Stomach (tissue), 9 donors: Measurements from ENCODE around the gene ANGPTL7. TPM values are rescaled to one million over a fixed set of nuclear protein-coding genes. Genes with fewer than 3 reads are reported as not detected.

Experiments
- DNase-seq, 2 donors: peaks; one replicate each; pipeline versions ENCODE4 v3.0.0 to v3.0.0-alpha.2; 2013 to 2019
- H3K27ac ChIP-seq, 5 donors: fragments of 200-600 bp in 4 of 5; sonication (generic) in 4 of 5; one replicate each; pipeline ENCODE4 v1.5.1; 2013 to 2019; ENCODE audit warnings: mild to moderate bottlenecking in 1 of 5, moderate library complexity in 1 of 5
- H3K27me3 ChIP-seq, 3 donors: fragments of 200-600 bp; sonication (generic); one replicate each; pipeline ENCODE4 v1.5.1; 2017 to 2019; ENCODE audit warnings: mixed run types in 1 of 3
- H3K36me3 ChIP-seq, 4 donors: fragments of 200-600 bp; sonication (generic); 1 replicate in 3 of 4; 2 replicates in 1 of 4; pipeline ENCODE4 v1.5.1; 2016 to 2019
- H3K4me1 ChIP-seq, 4 donors: fragments of 200-600 bp; sonication (generic); one replicate each; pipeline ENCODE4 v1.5.1; 2016 to 2019
- H3K4me3 ChIP-seq, 4 donors: fragments of 200-600 bp; sonication (generic) in 3 of 4; one replicate each; pipeline ENCODE4 v1.5.1; 2016 to 2019; ENCODE audit warnings: mild to moderate bottlenecking in 1 of 4
- H3K9me3 ChIP-seq, 4 donors: fragments of 200-600 bp; sonication (generic); one replicate each; pipeline ENCODE4 v1.5.1; 2016 to 2019
- EP300 ChIP-seq: sonication (generic); formaldehyde crosslinking; IDR thresholded peaks from one replicate; pipeline ENCODE4 v1.6.1; 2017; ENCODE audit warnings: antibody characterized with exemption
- POLR2A ChIP-seq, 4 donors: fragments of 450-650 bp; IDR thresholded peaks; one replicate each; pipeline ENCODE4 v1.6.1; 2016; ENCODE audit warnings: antibody characterized with exemption in 4 of 4, control low read depth in 2 of 4, mild to moderate bottlenecking in 1 of 4, moderate library complexity in 1 of 4
- POLR2AphosphoS5 ChIP-seq, 3 donors: sonication (generic); formaldehyde crosslinking; IDR thresholded peaks; one replicate each; pipeline ENCODE4 v1.6.1; 2016; ENCODE audit warnings: antibody characterized with exemption in 3 of 3
- WGBS, 5 donors: extraction: QIAGEN DNeasy Blood & Tissue Kit in 3 of 5; methylation state at CpG; one replicate each; pipeline versions ENCODE4 v1.1.5 to v1.1.7; 2013 to 2018; 5-methylcytosine and 5-hydroxymethylcytosine counted together
- intact Hi-C: fragments of 100-400 bp; cut with DNase I; formaldehyde crosslinking; loops from one replicate; pipeline ENCODE4 v1.15.1; 2023; ENCODE audit warnings: low total_unique reads
- polyA plus RNA-seq, 3 donors: library from polyadenylated mRNA; stranded (reverse); fragments of 200-250 nt; gene quantifications; one replicate each; pipeline ENCODE4 v1.2.3, GENCODE V29; 2013
- total RNA-seq, 5 donors: library from RNA; depleted of rRNA; stranded (reverse); fragments of >200 nt; gene quantifications; one replicate each; pipeline versions ENCODE4 v1.1.0 to v1.2.3, GENCODE V29; 2014 to 2016
- TF ChIP-seq, protein P1 (sequence below), 7 experiments: fragments of 450-650 bp in 4 of 7; fragments of 200-600 bp in 3 of 7; sonication (generic) in 3 of 7; IDR thresholded peaks; one replicate each; pipeline ENCODE4 v1.5.1; 2016 to 2019; ENCODE audit warnings: antibody characterized with exemption in 7 of 7, control low read depth in 2 of 7, mild to moderate bottlenecking in 1 of 7
- donor health status: healthy with polysubstance abuse.
- donor health status: Bipolar disorder and iron deficiency.
- donor health status: healthy.

ANGPTL7 gene
- total and polyA plus RNA-seq, 8 donors, result 0.55 to 2.6 (median 1.6) TPM; not detected in 5

DNA sequence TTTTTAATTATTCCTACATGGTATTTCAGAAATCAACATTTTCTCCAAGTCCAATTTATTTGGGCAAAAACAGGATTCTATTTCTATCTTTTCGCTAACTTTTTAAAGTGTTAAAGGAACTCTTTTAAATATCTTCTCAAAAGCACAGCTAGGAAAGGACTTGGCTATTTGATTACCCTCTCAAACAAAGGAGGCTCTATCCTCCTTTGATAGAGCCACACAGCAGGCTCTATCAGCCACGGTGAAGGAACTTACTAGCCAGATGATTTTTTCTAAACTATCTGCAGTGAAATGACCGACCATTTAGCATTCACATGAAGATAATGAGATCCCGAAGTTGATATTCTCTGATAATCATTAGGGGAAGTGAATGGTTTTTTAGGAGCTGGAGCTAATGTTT, 9.1 kb downstream of the ANGPTL7 start:
- H3K9me3 ChIP-seq, result no peaks in the 10 kb centered on the region
- no peak for DNase-seq
- no peaks in the 10 kb centered on the region for H3K4me1 ChIP-seq
- no peak overlapping the region for H3K4me3 ChIP-seq
- TF ChIP-seq POLR2A (IDR thresholded peaks at IDR 0.05), result no peak
- no peak for TF ChIP-seq EP300
- TF ChIP-seq, protein P1, sequence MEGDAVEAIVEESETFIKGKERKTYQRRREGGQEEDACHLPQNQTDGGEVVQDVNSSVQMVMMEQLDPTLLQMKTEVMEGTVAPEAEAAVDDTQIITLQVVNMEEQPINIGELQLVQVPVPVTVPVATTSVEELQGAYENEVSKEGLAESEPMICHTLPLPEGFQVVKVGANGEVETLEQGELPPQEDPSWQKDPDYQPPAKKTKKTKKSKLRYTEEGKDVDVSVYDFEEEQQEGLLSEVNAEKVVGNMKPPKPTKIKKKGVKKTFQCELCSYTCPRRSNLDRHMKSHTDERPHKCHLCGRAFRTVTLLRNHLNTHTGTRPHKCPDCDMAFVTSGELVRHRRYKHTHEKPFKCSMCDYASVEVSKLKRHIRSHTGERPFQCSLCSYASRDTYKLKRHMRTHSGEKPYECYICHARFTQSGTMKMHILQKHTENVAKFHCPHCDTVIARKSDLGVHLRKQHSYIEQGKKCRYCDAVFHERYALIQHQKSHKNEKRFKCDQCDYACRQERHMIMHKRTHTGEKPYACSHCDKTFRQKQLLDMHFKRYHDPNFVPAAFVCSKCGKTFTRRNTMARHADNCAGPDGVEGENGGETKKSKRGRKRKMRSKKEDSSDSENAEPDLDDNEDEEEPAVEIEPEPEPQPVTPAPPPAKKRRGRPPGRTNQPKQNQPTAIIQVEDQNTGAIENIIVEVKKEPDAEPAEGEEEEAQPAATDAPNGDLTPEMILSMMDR (IDR thresholded peaks at IDR 0.05), result no peak
- TF ChIP-seq POLR2AphosphoS5 (IDR thresholded peaks at IDR 0.05), result no peak
- intact Hi-C loops, result no loop called here
- no peaks in the 10 kb centered on the region for H3K27me3 ChIP-seq
- no peak overlapping the region for H3K27ac ChIP-seq
- 61 to 72% (median 63%) methylated on average over 4 of the region's 4 CpGs for WGBS, 5 donors
- peaks cover 29 to 100% (median 100%) of the 10 kb centered on the region in 4 donors for H3K36me3 ChIP-seq

DNA sequence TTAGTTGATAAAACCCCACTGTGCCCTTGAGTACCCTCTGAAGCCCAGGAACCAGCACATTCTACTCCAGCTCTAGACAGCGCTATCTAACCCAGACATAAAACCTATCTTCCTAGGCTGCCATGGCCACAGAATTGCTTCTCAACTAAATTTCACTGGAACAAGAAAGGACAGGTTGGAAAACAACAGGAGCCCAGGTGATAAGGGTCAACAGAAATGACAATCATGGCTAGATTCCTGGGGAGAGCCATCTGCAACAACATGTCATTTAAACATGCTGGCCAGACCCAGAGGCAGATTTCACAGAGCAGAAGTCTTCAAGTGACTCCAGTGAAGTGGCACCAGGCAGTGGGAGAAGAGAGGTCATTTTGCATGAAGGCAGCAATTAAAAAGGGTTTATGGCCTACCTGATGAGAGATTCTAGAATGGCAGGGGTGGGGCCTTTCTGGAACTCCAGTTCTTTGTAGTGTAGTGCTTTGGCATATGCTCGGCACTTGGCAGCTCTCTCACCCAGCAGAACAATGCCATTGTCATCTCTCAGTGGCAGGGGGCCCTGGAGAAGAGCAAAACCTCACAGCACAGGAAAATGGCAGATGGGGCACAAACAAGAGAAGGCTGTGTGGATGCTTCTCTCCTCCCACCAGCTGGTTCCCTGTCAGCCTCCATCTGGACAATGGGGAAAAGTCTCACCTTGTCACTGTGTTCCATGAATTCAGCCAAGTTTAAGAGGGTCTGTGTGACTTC, 9.9 kb downstream of the ANGPTL7 start:
- Histone ChIP-seq H3K27ac (no peak overlapping the region), H3K27me3 (no peaks in the 10 kb centered on the region), H3K36me3 (peaks cover 36 to 100% (median 100%) of the 10 kb centered on the region in 4 donors), H3K4me3 (no peak overlapping the region), H3K4me1 (no peaks in the 10 kb centered on the region), H3K9me3 (no peaks in the 10 kb centered on the region)
- TF ChIP-seq EP300 (no peak), POLR2A (IDR thresholded peaks at IDR 0.05) (no peak), POLR2AphosphoS5 (IDR thresholded peaks at IDR 0.05) (no peak)
- TF ChIP-seq, protein P1 (IDR thresholded peaks at IDR 0.05), result no peak
- 83 to 93% (median 87%) methylated on average over 2 of the region's 2 CpGs for WGBS, 5 donors
- intact Hi-C loops, result no loop called here
- DNase-seq, result no peak

DNA sequence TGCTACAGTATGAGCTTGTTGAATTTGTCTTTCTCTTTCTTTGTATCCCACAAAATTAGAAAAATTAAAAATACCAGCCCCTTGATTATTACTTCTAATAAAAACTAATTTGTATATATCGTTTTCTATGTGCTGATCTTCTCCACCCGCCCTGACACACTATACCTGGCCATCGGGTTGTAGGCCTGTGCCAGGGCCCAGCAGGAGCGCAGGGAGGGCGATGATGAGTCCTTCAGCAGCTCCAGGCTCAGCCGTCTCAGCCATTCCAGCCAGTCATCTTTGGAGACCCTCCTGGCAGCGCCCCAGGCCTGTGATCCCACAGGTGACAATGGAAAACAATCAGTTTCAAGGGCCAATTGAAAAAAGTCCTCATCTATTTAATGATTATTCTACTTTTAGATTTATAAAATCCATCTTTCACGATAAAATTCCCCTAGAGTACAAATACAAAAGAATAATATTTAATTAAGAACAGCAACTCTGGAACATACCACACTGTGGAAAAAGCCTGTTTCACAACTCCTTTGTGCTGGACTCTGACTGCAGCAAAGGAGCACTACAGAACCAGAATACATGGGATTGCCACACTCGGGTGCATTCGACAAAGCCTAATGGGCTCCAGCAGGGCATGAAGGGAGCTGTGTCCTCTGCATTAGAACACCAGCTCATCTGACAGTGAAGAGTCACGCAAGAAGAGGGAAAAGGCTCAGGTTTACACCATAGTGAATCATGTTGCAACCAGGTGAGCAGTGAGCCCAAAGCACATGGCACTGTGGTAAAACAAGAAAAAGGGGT, 15.4 kb downstream of the ANGPTL7 start:
- TF ChIP-seq POLR2A (IDR thresholded peaks at IDR 0.05), result no peak
- TF ChIP-seq, protein P1 (IDR thresholded peaks at IDR 0.05), result no peak
- TF ChIP-seq POLR2AphosphoS5 (IDR thresholded peaks at IDR 0.05), result no peak
- no peak for TF ChIP-seq EP300
- no peak for DNase-seq
- no peaks in the 10 kb centered on the region for H3K27me3 ChIP-seq
- H3K36me3 ChIP-seq, result peaks cover 34 to 100% (median 100%) of the 10 kb centered on the region in 4 donors
- H3K27ac ChIP-seq, result no peak overlapping the region
- H3K4me3 ChIP-seq, result no peak overlapping the region
- 91 to 96% (median 94%) methylated on average over 11 of the region's 11 CpGs for WGBS, 5 donors
- no peaks in the 10 kb centered on the region for H3K9me3 ChIP-seq
- H3K4me1 ChIP-seq, result no peaks in the 10 kb centered on the region
- intact Hi-C loops, result no loop called here

DNA sequence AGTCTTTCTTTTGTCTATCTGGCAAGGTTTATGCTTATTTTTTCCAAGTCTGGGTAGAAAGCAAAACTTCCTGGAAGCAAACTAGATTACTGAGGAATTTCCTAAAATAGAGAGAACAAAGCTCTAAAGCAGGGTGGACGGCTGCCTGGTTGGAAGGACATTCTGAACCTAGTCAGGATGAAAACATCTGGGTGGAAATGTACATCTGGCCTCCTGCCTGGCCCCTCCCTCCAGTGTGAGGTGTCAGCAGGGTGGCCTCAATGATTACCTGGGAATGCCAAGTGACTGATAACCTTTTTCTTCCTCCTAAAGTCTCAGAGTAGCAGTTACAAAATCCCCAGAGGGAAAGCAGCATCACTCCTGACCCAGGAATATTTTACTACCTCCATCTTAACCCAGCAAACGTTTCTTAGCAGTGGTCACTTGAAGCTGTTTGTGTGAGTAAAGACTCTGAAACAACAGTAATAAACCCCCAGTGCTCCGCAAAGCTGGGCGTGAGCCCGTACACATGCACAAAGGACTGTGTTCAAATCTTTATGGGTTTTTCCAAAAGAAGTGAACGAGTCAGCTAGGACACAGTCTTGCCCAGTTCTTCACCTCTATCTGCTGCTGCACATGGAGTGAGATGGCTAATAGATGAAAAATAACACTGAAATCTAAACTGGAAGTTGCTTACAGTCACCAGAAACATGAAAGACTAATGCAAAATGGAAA, 18.9 kb downstream of the ANGPTL7 start:
- H3K4me3 ChIP-seq, result no peak overlapping the region
- intact Hi-C loops, result no loop called here
- WGBS, 5 donors, result 75 to 84% (median 79%) methylated on average over 6 of the region's 6 CpGs
- no peak for DNase-seq
- H3K27ac ChIP-seq, result no peak overlapping the region
- H3K4me1 ChIP-seq, result no peaks in the 10 kb centered on the region
- H3K36me3 ChIP-seq, result peaks cover 53 to 100% (median 100%) of the 10 kb centered on the region in 4 donors
- H3K9me3 ChIP-seq, result no peaks in the 10 kb centered on the region
- H3K27me3 ChIP-seq, result no peaks in the 10 kb centered on the region
- no peak for TF ChIP-seq EP300
- no peak for TF ChIP-seq POLR2AphosphoS5 (IDR thresholded peaks at IDR 0.05)
- TF ChIP-seq, protein P1 (IDR thresholded peaks at IDR 0.05), result no peak
- TF ChIP-seq POLR2A (IDR thresholded peaks at IDR 0.05), result no peak
